Hematopoietic multipotent progenitor cell (in vitro differentiated cells): Measurements from ENCODE around the gene LPAR5. TPM values are rescaled to one million over a fixed set of nuclear protein-coding genes. Genes with fewer than 3 reads are reported as not detected.
A peak's percentile ranks its signal among the peaks of the same experiment; 100 is the strongest.

Experiments used
- DNase-seq, 3 donors: peaks; one replicate each; pipeline ENCODE4 v3.0.0-alpha.2; 2011 to 2015; ENCODE audit warnings: low read depth in 2 of 3, low spot score in 2 of 3
- small RNA-seq: library from RNA; depleted of rRNA; stranded (forward); fragments of <200 nt; gene quantifications from one replicate; pipeline ENCODE3, GENCODE V24; 2012
- total RNA-seq: library from RNA; depleted of rRNA; stranded (reverse); fragments of >200 nt; gene quantifications from one replicate; pipeline ENCODE4 v1.2.3, GENCODE V29; 2012

LPAR5 gene
- total RNA-seq, 1 donor = 3.8 TPM

DNA sequence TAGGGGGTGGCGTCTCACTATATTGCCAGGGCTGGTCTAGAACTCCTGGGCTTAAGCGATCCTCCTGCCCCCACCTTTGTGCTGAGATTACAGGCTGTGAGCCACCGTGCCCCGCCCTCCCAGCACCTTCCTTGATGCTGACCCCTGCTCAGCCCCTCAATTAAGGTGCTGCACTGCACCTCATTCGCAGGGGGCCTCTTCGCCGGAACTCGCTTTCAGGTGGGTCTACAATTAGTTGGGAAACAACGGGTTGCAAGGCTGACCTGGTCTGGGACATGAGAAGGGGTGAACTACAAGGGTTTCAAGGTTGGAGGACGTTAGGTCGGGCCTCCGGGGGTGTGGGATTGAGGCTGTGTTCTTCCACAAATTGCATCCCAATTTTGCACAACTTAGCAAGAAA lies 66.4 kb downstream of the LPAR5 start:
- no peak for DNase-seq

Small RNA genes within 50 kb of the gene (small RNA-seq; reads per million reads assigned to genes)
- 98.2 reads per million, percentile 97 among the genes with 10 or more reads in this experiment for gene SCARNA11

Other genes starting within 250 kb of the LPAR5 start
- 1.1 TPM for gene CD27, start 191.0 kb downstream of the LPAR5 start, total RNA-seq
- 114 TPM for gene TAPBPL, start 183.9 kb downstream of the LPAR5 start, total RNA-seq
- gene VAMP1, start 165.3 kb downstream of the LPAR5 start, total RNA-seq = 11.8 TPM
- gene MRPL51, start 142.7 kb downstream of the LPAR5 start, total RNA-seq = 29.1 TPM
- gene NCAPD2, start 141.9 kb downstream of the LPAR5 start, total RNA-seq = 41.5 TPM
- 7,142 TPM for gene GAPDH, start 101.4 kb downstream of the LPAR5 start, total RNA-seq
- gene IFFO1, start 79.9 kb downstream of the LPAR5 start, total RNA-seq = 13.5 TPM
- gene NOP2, start 67.7 kb downstream of the LPAR5 start, total RNA-seq = 39.9 TPM
- gene CHD4, start 28.6 kb downstream of the LPAR5 start, total RNA-seq = 305 TPM
- 15.9 TPM for gene ACRBP, start 11.5 kb upstream of the LPAR5 start, total RNA-seq
- gene ING4, start 27.2 kb upstream of the LPAR5 start, total RNA-seq = 57.6 TPM
- gene ZNF384, start 53.4 kb upstream of the LPAR5 start, total RNA-seq = 48.7 TPM
- gene PIANP, start 64.9 kb upstream of the LPAR5 start, total RNA-seq = under 0.01 TPM
- gene COPS7A, start 88.1 kb upstream of the LPAR5 start, total RNA-seq = 55.7 TPM
- gene MLF2, start 117.2 kb upstream of the LPAR5 start, total RNA-seq = 213 TPM
- 27.7 TPM for gene PTMS, start 130.4 kb upstream of the LPAR5 start, total RNA-seq
- 12.1 TPM for gene LAG3, start 136.6 kb upstream of the LPAR5 start, total RNA-seq
- gene CD4, start 153.6 kb upstream of the LPAR5 start, total RNA-seq = 3.8 TPM
- 29.6 TPM for gene GPR162, start 185.9 kb upstream of the LPAR5 start, total RNA-seq
- gene P3H3, start 192.4 kb upstream of the LPAR5 start, total RNA-seq = 13.2 TPM
- gene GNB3, start 205.0 kb upstream of the LPAR5 start, total RNA-seq = 1.9 TPM
- gene CDCA3, start 215.3 kb upstream of the LPAR5 start, total RNA-seq = 3.5 TPM
- gene USP5, start 216.2 kb upstream of the LPAR5 start, total RNA-seq = 78.1 TPM
- gene TPI1, start 231.6 kb upstream of the LPAR5 start, total RNA-seq = 440 TPM
- 10.8 TPM for gene SPSB2, start 237.3 kb upstream of the LPAR5 start, total RNA-seq